GM19397 (cell line): ENCODE results near the gene MATN3.

ENCODE experiments used
- ATAC-seq: cut with Tn5 transposase; IDR thresholded peaks from one replicate; pipeline ENCODE4 v1.9.1; 2021; ENCODE audit warnings: mild to moderate bottlenecking, moderate library complexity; ENCODE audit not compliant: unreplicated experiment

The MATN3 gene

GRCh38 chr2:20008703-20009102 lies 3.8 kb downstream of the MATN3 start:
- no peak for ATAC-seq

GRCh38 chr2:20005891-20006470 lies 6.5 kb downstream of the MATN3 start:
- no peak for ATAC-seq

- ATAC-seq: no peak
Measured at GRCh38 chr2:20005067-20005627, 7.3 kb downstream of the MATN3 start.

- ATAC-seq: no peak
Measured at GRCh38 chr2:20001361-20001863, 11.1 kb downstream of the MATN3 start.

- no peak for ATAC-seq
Measured at GRCh38 chr2:19993731-19994130, 18.7 kb downstream of the MATN3 start.

GRCh38 chr2:19991895-19992294 lies 20.6 kb downstream of the MATN3 start:
- no peak for ATAC-seq

GRCh38 chr2:19990416-19990728 lies 22.1 kb downstream of the MATN3 start:
- ATAC-seq: no peak

GRCh38 chr2:19989667-19990415 lies 22.6 kb downstream of the MATN3 start, which contains the start of gene WDR35:
TSS of gene WDR35 (minus strand) at chr2:19990105. CDS start at chr2:19990015, 90 bp downstream.
- ATAC-seq: peak; percentile 96

GRCh38 chr2:19989342-19989666 lies 23.2 kb downstream of the MATN3 start:
- no peak for ATAC-seq

- ATAC-seq: no peak
Measured at GRCh38 chr2:19988600-19988999, 23.9 kb downstream of the MATN3 start.

- peak; percentile 51 for ATAC-seq
Measured at GRCh38 chr2:19987936-19988335, 24.5 kb downstream of the MATN3 start.

- ATAC-seq: no peak
Measured at GRCh38 chr2:19982268-19982667, 30.2 kb downstream of the MATN3 start.

GRCh38 chr2:19979932-19980331 lies 32.5 kb downstream of the MATN3 start:
- no peak for ATAC-seq

GRCh38 chr2:19973466-19973865 lies 39.0 kb downstream of the MATN3 start:
- ATAC-seq: no peak

- ATAC-seq: no peak
Measured at GRCh38 chr2:19971691-19972090, 40.8 kb downstream of the MATN3 start.

GRCh38 chr2:19963386-19963785 lies 49.1 kb downstream of the MATN3 start:
- ATAC-seq: no peak

GRCh38 chr2:19955544-19956422 lies 56.7 kb downstream of the MATN3 start:
- ATAC-seq: peak; percentile 78

GRCh38 chr2:19949071-19949470 lies 63.4 kb downstream of the MATN3 start:
- no peak for ATAC-seq

- ATAC-seq: no peak
Measured at GRCh38 chr2:19947184-19947940, 65.1 kb downstream of the MATN3 start.

- no peak for ATAC-seq
Measured at GRCh38 chr2:19944205-19944845, 68.1 kb downstream of the MATN3 start.
